K562 (cell line): Measurements from ENCODE around the gene SMC5. TPM values are rescaled to one million over a fixed set of nuclear protein-coding genes. Genes with fewer than 3 reads are reported as not detected.

Experiments
- ATAC-seq: fragments of 200-7000 bp; cut with Tn5 transposase; 3 replicates; pipeline ENCODE4 v1.9.1; 2020; ENCODE audit warnings: moderate library complexity
- BruUV-seq: library from RNA; stranded (reverse); fragments of 400-500 nt; replicated peaks from 2 replicates; lab custom pipeline; 2021; lab: Mats Ljungman, UMichigan
- CTCF ChIA-PET: fragments of 300-600 bp; formaldehyde crosslinking; extraction: SDS; loops from one replicate; lab custom pipeline; 2021; ENCODE audit warnings: low intra/inter-chr PET ratio; lab: Yijun Ruan, JAX
- POLR2A ChIA-PET: fragments of 300-600, 350-650 bp; sonication (Branson Sonifier 250); formaldehyde crosslinking; extraction: SDS; loops from one replicate; lab custom pipeline; 2021; ENCODE audit warnings: antibody characterized with exemption, inconsistent platforms; lab: Yijun Ruan, JAX
- DNase-seq, 4 experiments: peaks; one replicate each; pipeline versions ENCODE4 v3.0.0 to v3.0.0-alpha.2; 2011 to 2018; ENCODE audit warnings: low spot score in 3 of 4, mixed read lengths in 3 of 4; ENCODE audit errors: extremely low read depth in 1 of 4
- FAIRE-seq: peaks from 2 replicates; lab custom pipeline; 2011; peaks lifted over from hg19 to GRCh38; lab: Jason Lieb, UNC
- H2AFZ ChIP-seq: 2 replicates; pipeline ENCODE4 v1.6.0; 2011; ENCODE audit warnings: low read depth, low read length, control low read depth, inconsistent platforms
- H3K27ac ChIP-seq: fragments of 200-600 bp; 3 replicates; pipeline ENCODE4 v1.8.0; 2011; ENCODE audit warnings: low read depth, mild to moderate bottlenecking, control low read depth, inconsistent platforms, low read length, moderate library complexity, mixed read lengths; ENCODE audit errors: extremely low read depth
- H3K27me3 ChIP-seq, 2 experiments: fragments of 300-600 bp in 1 of 2; 2 replicates in 1 of 2; 3 replicates in 1 of 2; pipeline versions ENCODE4 v1.6.0 to v1.8.0; 2011; ENCODE audit warnings: inconsistent platforms in 2 of 2, low read length in 2 of 2, mild to moderate bottlenecking in 1 of 2, mixed read lengths in 1 of 2, moderate library complexity in 1 of 2; ENCODE audit not compliant: control insufficient read depth in 2 of 2, insufficient read depth in 2 of 2
- H3K36me3 ChIP-seq: fragments of 300-600 bp; 3 replicates; pipeline ENCODE4 v1.8.0; 2011; ENCODE audit warnings: mild to moderate bottlenecking, low read length, inconsistent platforms; ENCODE audit not compliant: control insufficient read depth, insufficient read depth
- H3K4me1 ChIP-seq, 2 experiments: fragments of 200-600 bp in 1 of 2; replicated peaks in 1 of 2; 2 replicates in 1 of 2; 3 replicates in 1 of 2; pipeline versions ENCODE4 v1.5.1 to v1.8.0; 2011; ENCODE audit warnings: inconsistent platforms in 2 of 2, low read length in 2 of 2, mild to moderate bottlenecking in 1 of 2, mixed read lengths in 1 of 2, moderate library complexity in 1 of 2; ENCODE audit not compliant: control insufficient read depth in 2 of 2, insufficient read depth in 2 of 2
- H3K4me2 ChIP-seq: 2 replicates; pipeline ENCODE4 v1.6.1; 2011; ENCODE audit warnings: low read length, control low read depth, inconsistent platforms, mixed read lengths; ENCODE audit not compliant: insufficient read depth
- H3K4me3 ChIP-seq: fragments of 200-600 bp; sonication (generic), shearing (Covaris generic); 2 replicates; pipeline ENCODE4 v1.5.1; 2016; ENCODE audit warnings: control low read depth, inconsistent platforms
- H3K79me2 ChIP-seq: fragments of 200-600 bp; 3 replicates; pipeline ENCODE4 v1.8.0; 2011; ENCODE audit warnings: low read length, inconsistent platforms; ENCODE audit not compliant: control insufficient read depth, insufficient read depth
- H3K9ac ChIP-seq, 2 experiments: 2 replicates each; pipeline versions ENCODE4 v1.6.0 to v1.6.1; 2011; ENCODE audit warnings: low read depth in 2 of 2, low read length in 2 of 2, control low read depth in 1 of 2, inconsistent platforms in 1 of 2, mild to moderate bottlenecking in 1 of 2, mixed read lengths in 1 of 2; ENCODE audit not compliant: insufficient read depth in 1 of 2
- H3K9me1 ChIP-seq: one replicate; pipeline ENCODE4 v1.6.0; 2011; ENCODE audit warnings: inconsistent platforms, mild to moderate bottlenecking, low read length, moderate library complexity; ENCODE audit not compliant: control insufficient read depth, insufficient read depth
- H3K9me3 ChIP-seq: replicated peaks from 2 replicates; pipeline ENCODE4 v1.5.1; 2011; ENCODE audit warnings: low read depth, low read length, inconsistent platforms; ENCODE audit not compliant: control insufficient read depth, insufficient read depth
- H4K20me1 ChIP-seq: replicated peaks from 2 replicates; pipeline ENCODE4 v1.6.1; 2011; ENCODE audit warnings: low read length, inconsistent platforms, mixed read lengths; ENCODE audit not compliant: control insufficient read depth, insufficient read depth
- BHLHE40 ChIP-seq: IDR thresholded peaks from 2 replicates; pipeline ENCODE4 v1.6.1; 2011; ENCODE audit warnings: low read length, improper control_type of control experiment
- BMI1 ChIP-seq: fragments of 150-350 bp; IDR thresholded peaks from 2 replicates; pipeline ENCODE4 v1.6.1; 2014; ENCODE audit warnings: low read length
- HNRNPLL ChIP-seq: fragments of 200-400 bp; formaldehyde crosslinking; IDR thresholded peaks from 2 replicates; pipeline ENCODE4 v1.6.1; 2017; ENCODE audit warnings: low read length, low read depth, mild to moderate bottlenecking; ENCODE audit not compliant: poor library complexity, severe bottlenecking
- KDM5B ChIP-seq: fragments of 200-600 bp; sonication (generic); IDR thresholded peaks from 2 replicates; pipeline ENCODE4 v1.6.1; 2012; ENCODE audit warnings: low read depth, mild to moderate bottlenecking, moderate library complexity, low read length, control low read depth, inconsistent platforms; ENCODE audit not compliant: insufficient replicate concordance
- SLC30A9 ChIP-seq: fragments of 250-450 bp; sonication (Bioruptor Pico); IDR thresholded peaks from 2 replicates; pipeline ENCODE4 v1.8.0; 2022; ENCODE audit warnings: mild to moderate bottlenecking, moderate library complexity
- SRSF7 ChIP-seq: fragments of 200-400 bp; formaldehyde crosslinking; optimal IDR thresholded peaks from 2 replicates; pipeline ENCODE3; 2017; ENCODE audit warnings: mild to moderate bottlenecking, low read depth, low read length
- WHSC1 ChIP-seq: IDR thresholded peaks from one replicate; pipeline ENCODE4 v1.6.1; 2012; ENCODE audit warnings: low read length, control low read depth, inconsistent platforms
- ZC3H4 ChIP-seq: sonication (generic); formaldehyde crosslinking; IDR thresholded peaks from 2 replicates; pipeline ENCODE4 v1.9.0; 2021; ENCODE audit warnings: missing genetic modification reagents, borderline replicate concordance
- ZFPM2 ChIP-seq: fragments of 250-450 bp; sonication (Bioruptor Pico); IDR thresholded peaks from 2 replicates; pipeline ENCODE4 v1.5.1; 2022; ENCODE audit warnings: mild to moderate bottlenecking
- ZNF41 ChIP-seq: fragments of 250-450 bp; sonication (Bioruptor Pico); conservative IDR thresholded peaks from 2 replicates; pipeline ENCODE4 v1.4.0; 2020; ENCODE audit warnings: mild to moderate bottlenecking
- WGBS: fragments of 100-300 bp; shearing (Covaris generic); methylation state at CpG from one replicate; pipeline ENCODE4 v1.1.6; 2016; ENCODE audit warnings: low coverage, mixed read lengths; ENCODE audit not compliant: insufficient coverage; ENCODE audit errors: missing lambda C conversion rate; 5-methylcytosine and 5-hydroxymethylcytosine counted together
- in situ Hi-C: fragments of 300-500 bp; cut with MboI; formaldehyde crosslinking; loops from 4 replicates; pipeline ENCODE4 v1.15.0; 2018; ENCODE audit warnings: inconsistent platforms, mixed read lengths
- intact Hi-C: fragments of 100-400 bp; cut with micrococcal nuclease; formaldehyde crosslinking; loops from 2 replicates; pipeline ENCODE4 v1.14.2; 2022
- polyA plus RNA-seq, 8 experiments: library from polyadenylated mRNA; depleted of rRNA in 4 of 8; stranded (reverse) in 5 of 8; unstranded in 3 of 8; fragments of >200 nt; fragmentation: Nextera tagmentation in 2 of 8; fragmentation: Illumina TruSeq in 1 of 8; extraction: Ambion mirVana in 2 of 8; extraction: Trizol in 1 of 8; gene quantifications; 2 replicates each; pipeline versions ENCODE4 v1.2.1 to v1.2.3, GENCODE V29; 2011 to 2014; ENCODE audit warnings: inconsistent platforms in 1 of 8, missing spikeins in 1 of 8
- total RNA-seq, 7 experiments: library from RNA; depleted of rRNA in 6 of 7; stranded (reverse); fragments of >200 nt in 6 of 7; fragmentation: Illumina TruSeq in 2 of 7; extraction: Trizol in 2 of 7; gene quantifications; 2 replicates each; pipeline versions ENCODE4 v1.2.1 to v1.2.3, GENCODE V29; 2011 to 2021; ENCODE audit warnings: low replicate concordance in 1 of 7
- TF ChIP-seq, protein P1 (sequence below): fragments of 450-650 bp; IDR thresholded peaks from 2 replicates; pipeline ENCODE4 v1.6.1; 2017; ENCODE audit warnings: antibody characterized with exemption
- TF ChIP-seq, protein P2 (sequence below): fragments of 200-400 bp; formaldehyde crosslinking; IDR thresholded peaks from 2 replicates; pipeline ENCODE4 v1.6.1; 2017; ENCODE audit warnings: mild to moderate bottlenecking, low read depth, low read length, moderate library complexity
- TF ChIP-seq, protein P3 (sequence below): IDR thresholded peaks from 3 replicates; pipeline ENCODE4 v1.6.1; 2011; ENCODE audit warnings: borderline replicate concordance, mild to moderate bottlenecking; ENCODE audit not compliant: insufficient read length, insufficient read depth
- TF ChIP-seq, protein P4 (sequence below): sonication (generic); formaldehyde crosslinking; IDR thresholded peaks from 2 replicates; pipeline ENCODE4 v1.8.0; 2022; ENCODE audit warnings: mild to moderate bottlenecking, missing genetic modification reagents

Gene SMC5
- total and polyA plus RNA-seq, 9 of the 15 experiments (the other 6 are each of a cell fraction or from before 2014, with no cell fraction given) = 3.5 to 43.2 (median 21.4) TPM

DNA sequence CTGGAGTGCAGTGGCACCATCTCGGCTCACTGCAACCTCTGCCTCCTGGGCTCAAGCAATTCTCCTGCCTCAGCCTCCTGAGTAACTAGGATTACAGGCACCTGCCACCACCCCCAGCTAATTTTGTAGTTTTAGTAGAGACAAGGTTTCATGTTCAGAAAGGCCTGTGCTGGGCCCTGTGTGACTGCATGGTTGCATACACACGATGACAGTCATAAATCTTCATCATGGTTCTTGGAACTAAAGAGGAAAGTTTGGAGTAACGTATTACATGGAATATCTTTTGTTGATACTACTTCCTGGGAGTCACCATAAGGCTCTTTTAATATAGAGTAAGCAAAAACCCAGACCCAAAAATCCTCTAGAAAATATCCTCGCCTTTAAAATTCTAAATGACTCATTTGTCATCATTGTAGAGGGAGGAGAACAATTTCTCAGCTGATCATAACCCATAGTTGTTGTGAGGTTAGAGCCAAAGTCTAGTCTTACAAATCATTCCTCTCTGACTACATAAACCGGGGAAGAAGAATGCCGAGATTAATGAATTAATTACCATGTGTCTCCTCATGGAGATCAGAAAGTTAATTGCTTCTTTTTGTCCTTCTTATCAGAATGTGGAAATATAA lies 108.6 kb downstream of the SMC5 start (continued):
- TF ChIP-seq, protein P1, sequence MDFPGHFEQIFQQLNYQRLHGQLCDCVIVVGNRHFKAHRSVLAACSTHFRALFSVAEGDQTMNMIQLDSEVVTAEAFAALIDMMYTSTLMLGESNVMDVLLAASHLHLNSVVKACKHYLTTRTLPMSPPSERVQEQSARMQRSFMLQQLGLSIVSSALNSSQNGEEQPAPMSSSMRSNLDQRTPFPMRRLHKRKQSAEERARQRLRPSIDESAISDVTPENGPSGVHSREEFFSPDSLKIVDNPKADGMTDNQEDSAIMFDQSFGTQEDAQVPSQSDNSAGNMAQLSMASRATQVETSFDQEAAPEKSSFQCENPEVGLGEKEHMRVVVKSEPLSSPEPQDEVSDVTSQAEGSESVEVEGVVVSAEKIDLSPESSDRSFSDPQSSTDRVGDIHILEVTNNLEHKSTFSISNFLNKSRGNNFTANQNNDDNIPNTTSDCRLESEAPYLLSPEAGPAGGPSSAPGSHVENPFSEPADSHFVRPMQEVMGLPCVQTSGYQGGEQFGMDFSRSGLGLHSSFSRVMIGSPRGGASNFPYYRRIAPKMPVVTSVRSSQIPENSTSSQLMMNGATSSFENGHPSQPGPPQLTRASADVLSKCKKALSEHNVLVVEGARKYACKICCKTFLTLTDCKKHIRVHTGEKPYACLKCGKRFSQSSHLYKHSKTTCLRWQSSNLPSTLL = no peak
- TF ChIP-seq, protein P2, sequence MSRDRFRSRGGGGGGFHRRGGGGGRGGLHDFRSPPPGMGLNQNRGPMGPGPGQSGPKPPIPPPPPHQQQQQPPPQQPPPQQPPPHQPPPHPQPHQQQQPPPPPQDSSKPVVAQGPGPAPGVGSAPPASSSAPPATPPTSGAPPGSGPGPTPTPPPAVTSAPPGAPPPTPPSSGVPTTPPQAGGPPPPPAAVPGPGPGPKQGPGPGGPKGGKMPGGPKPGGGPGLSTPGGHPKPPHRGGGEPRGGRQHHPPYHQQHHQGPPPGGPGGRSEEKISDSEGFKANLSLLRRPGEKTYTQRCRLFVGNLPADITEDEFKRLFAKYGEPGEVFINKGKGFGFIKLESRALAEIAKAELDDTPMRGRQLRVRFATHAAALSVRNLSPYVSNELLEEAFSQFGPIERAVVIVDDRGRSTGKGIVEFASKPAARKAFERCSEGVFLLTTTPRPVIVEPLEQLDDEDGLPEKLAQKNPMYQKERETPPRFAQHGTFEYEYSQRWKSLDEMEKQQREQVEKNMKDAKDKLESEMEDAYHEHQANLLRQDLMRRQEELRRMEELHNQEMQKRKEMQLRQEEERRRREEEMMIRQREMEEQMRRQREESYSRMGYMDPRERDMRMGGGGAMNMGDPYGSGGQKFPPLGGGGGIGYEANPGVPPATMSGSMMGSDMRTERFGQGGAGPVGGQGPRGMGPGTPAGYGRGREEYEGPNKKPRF = no peak

DNA sequence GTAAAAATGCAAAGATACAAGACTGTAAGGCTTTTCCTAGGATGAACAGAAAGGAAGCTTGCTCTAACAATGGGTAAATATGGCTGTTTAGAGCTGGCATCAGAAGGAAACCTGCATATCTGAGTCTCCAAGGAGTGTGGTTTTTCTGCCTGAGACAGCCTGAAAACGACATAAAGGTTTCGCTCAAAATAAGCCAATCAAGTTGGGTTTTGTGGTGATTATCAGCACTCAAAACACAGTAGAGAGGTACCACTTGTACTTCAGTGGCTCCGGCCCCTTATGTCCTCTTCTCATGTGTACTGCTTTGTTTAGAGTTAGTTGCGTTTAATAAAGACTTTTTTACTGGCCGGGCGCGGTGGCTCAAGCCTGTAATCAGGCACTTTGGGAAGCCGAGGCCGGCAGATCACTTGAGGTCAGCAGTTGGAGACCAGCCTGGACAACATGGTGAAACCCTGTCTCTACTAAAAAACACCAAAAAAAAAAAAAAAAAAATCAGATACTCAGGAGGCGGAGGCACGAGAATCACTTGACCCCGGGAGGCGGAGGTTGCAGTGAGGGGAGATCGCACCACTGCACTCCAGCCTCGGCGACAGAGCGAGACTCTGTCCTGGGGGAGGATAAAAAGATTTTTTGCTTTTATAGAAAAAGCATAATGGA lies 116.3 kb downstream of the SMC5 start:
- H3K4me2 ChIP-seq = peak overlapping the region; percentile 52
- H3K9me3 ChIP-seq = no peaks in the 10 kb centered on the region
- in situ Hi-C loops (no loop called here), intact Hi-C loops (no loop called here)
- WGBS = 25% methylated on average over 15 of the region's 17 CpGs
- BruUV-seq = no TSS peak
- H3K9me1 ChIP-seq = no peaks in the 10 kb centered on the region
- H3K4me1 ChIP-seq = no peaks in the 10 kb centered on the region; a peak in 1 of 5 replicates
- ChIA-PET POLR2A (interaction anchor here (0.8 kb wide), 1 partner anchor 8 kb away, joined by 3 read pairs; no protein-coding TSS in a partner anchor), CTCF (no interaction called here)
- FAIRE-seq (no peak), ATAC-seq (peak; percentile 33; the same call in 1 of the 3 replicates), DNase-seq (no peak)
- H3K27me3 ChIP-seq = no peaks in the 10 kb centered on the region
- no peaks in the 10 kb centered on the region for H3K79me2 ChIP-seq
- H3K27ac ChIP-seq = no peak overlapping the region
- no peak overlapping the region for H3K9ac ChIP-seq
- H4K20me1 ChIP-seq = no peaks in the 10 kb centered on the region
- no peak overlapping the region for H3K4me3 ChIP-seq
- no peaks in the 10 kb centered on the region for H3K36me3 ChIP-seq
- H2AFZ ChIP-seq = peak overlapping the region; percentile 49; the same call in 1 of the 2 replicates
- TF ChIP-seq, protein P3, sequence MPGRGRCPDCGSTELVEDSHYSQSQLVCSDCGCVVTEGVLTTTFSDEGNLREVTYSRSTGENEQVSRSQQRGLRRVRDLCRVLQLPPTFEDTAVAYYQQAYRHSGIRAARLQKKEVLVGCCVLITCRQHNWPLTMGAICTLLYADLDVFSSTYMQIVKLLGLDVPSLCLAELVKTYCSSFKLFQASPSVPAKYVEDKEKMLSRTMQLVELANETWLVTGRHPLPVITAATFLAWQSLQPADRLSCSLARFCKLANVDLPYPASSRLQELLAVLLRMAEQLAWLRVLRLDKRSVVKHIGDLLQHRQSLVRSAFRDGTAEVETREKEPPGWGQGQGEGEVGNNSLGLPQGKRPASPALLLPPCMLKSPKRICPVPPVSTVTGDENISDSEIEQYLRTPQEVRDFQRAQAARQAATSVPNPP = no peak
- TF ChIP-seq WHSC1 (no peak), BMI1 (no peak), ZFPM2 (CRISPR knock-in tag) (no peak), SRSF7 (no peak), SLC30A9 (no peak), HNRNPLL (no peak), BHLHE40 (no peak), ZC3H4 (CRISPR knock-in tag) (no peak), KDM5B (no peak), ZNF41 (CRISPR knock-in tag) (no peak)
- TF ChIP-seq, protein P4, sequence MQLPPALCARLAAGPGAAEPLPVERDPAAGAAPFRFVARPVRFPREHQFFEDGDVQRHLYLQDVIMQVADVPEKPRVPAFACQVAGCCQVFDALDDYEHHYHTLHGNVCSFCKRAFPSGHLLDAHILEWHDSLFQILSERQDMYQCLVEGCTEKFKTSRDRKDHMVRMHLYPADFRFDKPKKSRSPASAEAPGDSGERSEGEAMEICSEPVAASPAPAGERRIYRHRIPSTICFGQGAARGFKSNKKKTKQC (CRISPR knock-in tag) = no peak
